Endothelial cell of umbilical vein (primary cell): ENCODE results near the gene ELOVL5. TPM values are rescaled to one million over a fixed set of nuclear protein-coding genes. Genes with fewer than 3 reads are reported as not detected.

ENCODE experiments used
- BruUV-seq: library from RNA; stranded (reverse); fragments of 400-500 nt; replicated peaks from 2 replicates; lab custom pipeline; 2021; lab: Mats Ljungman, UMichigan
- CTCF ChIA-PET: fragments of 300-600, 350-600 bp; sonication (Branson Sonifier 250); formaldehyde crosslinking; loops from one replicate; lab custom pipeline; 2021; ENCODE audit warnings: antibody characterized with exemption, inconsistent platforms; lab: Charles Lee
- POLR2A ChIA-PET: fragments of 300-600, 350-600 bp; sonication (Branson Sonifier 250); formaldehyde crosslinking; loops from one replicate; lab custom pipeline; 2021; ENCODE audit warnings: antibody characterized with exemption, inconsistent platforms; lab: Charles Lee
- DNase-seq: peaks from one replicate; pipeline ENCODE4 v3.0.0-alpha.2; 2011; ENCODE audit warnings: low read depth, low spot score
- FAIRE-seq: peaks from 2 replicates; lab custom pipeline; 2011; peaks lifted over from hg19 to GRCh38; lab: Jason Lieb, UNC
- H2AFZ ChIP-seq: 2 replicates; pipeline ENCODE4 v1.6.0; 2012; ENCODE audit warnings: low read depth, low read length, control low read depth, inconsistent platforms
- H3K27ac ChIP-seq: 2 replicates; pipeline ENCODE4 v1.5.1; 2011; ENCODE audit warnings: low read depth, mild to moderate bottlenecking, control low read depth, low read length, moderate library complexity; ENCODE audit not compliant: insufficient read depth
- H3K27me3 ChIP-seq, 2 experiments: 2 replicates each; pipeline versions ENCODE4 v1.6.0 to v1.6.1; 2011; ENCODE audit warnings: low read length in 2 of 2, mixed read lengths in 1 of 2; ENCODE audit not compliant: control insufficient read depth in 2 of 2, insufficient read depth in 2 of 2
- H3K36me3 ChIP-seq, 2 experiments: 2 replicates in 1 of 2; 3 replicates in 1 of 2; pipeline ENCODE4 v1.5.1; 2011; ENCODE audit warnings: low read length in 2 of 2, mild to moderate bottlenecking in 1 of 2, moderate library complexity in 1 of 2; ENCODE audit not compliant: control insufficient read depth in 2 of 2, insufficient read depth in 2 of 2; ENCODE audit errors: extremely low read depth in 1 of 2
- H3K4me1 ChIP-seq: 3 replicates; pipeline ENCODE4 v1.5.1; 2011; ENCODE audit warnings: mild to moderate bottlenecking, low read length; ENCODE audit not compliant: control insufficient read depth, insufficient read depth; ENCODE audit errors: extremely low read depth
- H3K4me2 ChIP-seq: 2 replicates; pipeline ENCODE4 v1.6.1; 2011; ENCODE audit warnings: low read length, control low read depth, mixed read lengths; ENCODE audit not compliant: insufficient read depth
- H3K4me3 ChIP-seq, 3 experiments: fragments of 200-600 bp in 1 of 3; sonication (generic), shearing (Covaris generic) in 1 of 3; replicated peaks in 1 of 3; 2 replicates each; pipeline ENCODE4 v1.5.1; 2011 to 2016; ENCODE audit warnings: control low read depth in 3 of 3, low read length in 3 of 3, mild to moderate bottlenecking in 2 of 3, inconsistent platforms in 1 of 3, low read depth in 1 of 3, moderate library complexity in 1 of 3; ENCODE audit not compliant: insufficient read depth in 1 of 3
- H3K79me2 ChIP-seq: 2 replicates; pipeline ENCODE4 v1.6.0; 2012; ENCODE audit warnings: low read length, inconsistent platforms; ENCODE audit not compliant: control insufficient read depth, insufficient read depth
- H3K9ac ChIP-seq: replicated peaks from 2 replicates; pipeline ENCODE3; 2011; ENCODE audit warnings: low read length, control low read depth; ENCODE audit not compliant: insufficient read depth; ENCODE audit errors: extremely low read depth
- H3K9me1 ChIP-seq: replicated peaks from 3 replicates; pipeline ENCODE4 v1.6.0; 2011; ENCODE audit warnings: mild to moderate bottlenecking, low read length; ENCODE audit not compliant: control insufficient read depth, insufficient read depth; ENCODE audit errors: extremely low read depth
- H3K9me3 ChIP-seq: replicated peaks from 2 replicates; pipeline ENCODE4 v1.5.1; 2012; ENCODE audit warnings: low read length, inconsistent platforms; ENCODE audit not compliant: control insufficient read depth, insufficient read depth
- H4K20me1 ChIP-seq: replicated peaks from 2 replicates; pipeline ENCODE3; 2011; ENCODE audit warnings: mild to moderate bottlenecking, low read length; ENCODE audit not compliant: control insufficient read depth, insufficient read depth; ENCODE audit errors: extremely low read depth
- EZH2 ChIP-seq: IDR thresholded peaks from 2 replicates; pipeline ENCODE4 v1.6.1; 2012; ENCODE audit warnings: borderline replicate concordance, low read depth, mild to moderate bottlenecking, moderate library complexity, low read length, inconsistent platforms; ENCODE audit not compliant: severe bottlenecking
- FOS ChIP-seq: IDR thresholded peaks from 2 replicates; pipeline ENCODE4 v1.6.1; 2011; ENCODE audit warnings: mild to moderate bottlenecking, low read length, moderate library complexity, borderline replicate concordance; ENCODE audit not compliant: insufficient read depth
- GATA2 ChIP-seq: IDR thresholded peaks from 2 replicates; pipeline ENCODE4 v1.7.0; 2011; ENCODE audit warnings: low read depth, mild to moderate bottlenecking, moderate library complexity, mixed read lengths, low read length; ENCODE audit not compliant: insufficient read length, insufficient read depth
- JUN ChIP-seq: IDR thresholded peaks from 2 replicates; pipeline ENCODE4 v1.6.1; 2011; ENCODE audit warnings: borderline replicate concordance, low read depth; ENCODE audit not compliant: insufficient read length, insufficient read depth
- MYC ChIP-seq: IDR thresholded peaks from one replicate; pipeline ENCODE4 v1.6.1; 2011; ENCODE audit warnings: mild to moderate bottlenecking, low read depth, low read length
- POLR2A ChIP-seq: IDR thresholded peaks from 2 replicates; pipeline ENCODE4 v1.6.1; 2012; ENCODE audit warnings: low read depth, mild to moderate bottlenecking, control low read depth, low read length
- POLR2AphosphoS5 ChIP-seq: IDR thresholded peaks from 2 replicates; pipeline ENCODE4 v1.6.1; 2012; ENCODE audit warnings: low read depth, mild to moderate bottlenecking, control low read depth, low read length, moderate library complexity; ENCODE audit not compliant: insufficient read depth
- dilution Hi-C: fragments of 300-500 bp; cut with MboI; formaldehyde crosslinking; loops from one replicate; pipeline ENCODE4 v1.15.0; 2019; ENCODE audit warnings: low sequenced_read_pairs; ENCODE audit not compliant: extremely low pct_ligation_motif_present
- intact Hi-C: fragments of 100-400 bp; cut with micrococcal nuclease; formaldehyde crosslinking; loops from one replicate; pipeline ENCODE4 v1.10.0; 2022
- polyA plus RNA-seq, 4 experiments: library from polyadenylated mRNA; depleted of rRNA in 3 of 4; stranded (reverse) in 3 of 4; unstranded in 1 of 4; fragments of >200 nt; gene quantifications; 2 replicates each; pipeline versions ENCODE4 v1.2.1 to v1.2.3, GENCODE V29; 2011 to 2012; ENCODE audit warnings: missing spikeins in 1 of 4
- total RNA-seq: library from RNA; stranded (reverse); gene quantifications from 2 replicates; pipeline ENCODE4 v1.2.3, GENCODE V29; 2021
- TF ChIP-seq, protein P1 (sequence below), 2 donors: IDR thresholded peaks; 1 replicate in 1 of 2; 2 replicates in 1 of 2; pipeline ENCODE4 v1.5.1; 2011; ENCODE audit warnings: low read length in 2 of 2, mild to moderate bottlenecking in 2 of 2, moderate library complexity in 2 of 2, control low read depth in 1 of 2, inconsistent platforms in 1 of 2, low read depth in 1 of 2; ENCODE audit not compliant: insufficient read depth in 1 of 2; ENCODE audit errors: extremely low read depth in 1 of 2
- TF ChIP-seq, protein P2 (sequence below): IDR thresholded peaks from 2 replicates; pipeline ENCODE4 v1.6.1; 2011; ENCODE audit not compliant: insufficient read depth, insufficient read length

Gene ELOVL5
- total and polyA plus RNA-seq, 2 donors (not counting 3 experiments of a cell fraction or from before 2014, with no cell fraction given): 85.9 to 140 TPM

DNA sequence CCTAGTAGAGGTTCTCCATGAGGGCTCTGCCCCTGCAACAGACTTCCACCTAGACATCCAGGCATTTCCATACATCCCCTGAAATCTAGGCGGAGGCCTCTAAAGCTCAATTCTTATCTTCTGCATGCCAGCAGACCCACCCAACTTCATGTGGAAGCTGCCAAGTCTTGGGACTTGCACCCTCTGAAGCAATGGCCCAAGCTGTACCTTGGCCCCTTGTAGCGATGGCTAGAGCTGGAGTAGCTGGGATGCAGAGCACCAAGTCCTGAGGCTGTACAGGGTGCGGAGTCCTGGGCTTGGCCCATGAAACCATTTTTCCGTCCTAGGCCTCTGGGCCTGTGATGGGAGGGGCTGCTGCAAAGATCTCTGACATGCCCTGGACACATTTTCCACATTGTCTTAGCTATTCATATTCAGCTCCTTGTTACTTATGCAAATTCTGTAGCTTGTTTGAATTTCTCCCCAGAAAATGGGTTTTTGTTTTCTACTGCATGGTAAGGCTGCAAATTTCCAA, 17.4 kb upstream of the ELOVL5 start:
- Histone ChIP-seq H3K9me1 (no peaks in the 10 kb centered on the region), H3K9ac (no peak overlapping the region), H3K79me2 (no peaks in the 10 kb centered on the region), H3K4me2 (no peak overlapping the region), H3K9me3 (no peaks in the 10 kb centered on the region), H2AFZ (no peak overlapping the region), H3K4me1 (peaks cover 9% of the 10 kb centered on the region), H3K36me3 (no peaks in the 10 kb centered on the region), H3K27ac (no peak overlapping the region), H3K27me3 (peaks cover 0 to 2% of the 10 kb centered on the region in 2 experiments), H3K4me3 (no peak overlapping the region), H4K20me1 (no peaks in the 10 kb centered on the region)
- dilution Hi-C loops (no loop called here), intact Hi-C loops (no loop called here)
- CTCF ChIA-PET: interaction anchor here (0.7 kb wide), 1 partner anchor 25 kb away, joined by 3 read pairs; no protein-coding TSS in a partner anchor
- DNase-seq: no peak
- TF ChIP-seq EZH2: no peak
- TF ChIP-seq JUN: no peak
- TF ChIP-seq, protein P1, sequence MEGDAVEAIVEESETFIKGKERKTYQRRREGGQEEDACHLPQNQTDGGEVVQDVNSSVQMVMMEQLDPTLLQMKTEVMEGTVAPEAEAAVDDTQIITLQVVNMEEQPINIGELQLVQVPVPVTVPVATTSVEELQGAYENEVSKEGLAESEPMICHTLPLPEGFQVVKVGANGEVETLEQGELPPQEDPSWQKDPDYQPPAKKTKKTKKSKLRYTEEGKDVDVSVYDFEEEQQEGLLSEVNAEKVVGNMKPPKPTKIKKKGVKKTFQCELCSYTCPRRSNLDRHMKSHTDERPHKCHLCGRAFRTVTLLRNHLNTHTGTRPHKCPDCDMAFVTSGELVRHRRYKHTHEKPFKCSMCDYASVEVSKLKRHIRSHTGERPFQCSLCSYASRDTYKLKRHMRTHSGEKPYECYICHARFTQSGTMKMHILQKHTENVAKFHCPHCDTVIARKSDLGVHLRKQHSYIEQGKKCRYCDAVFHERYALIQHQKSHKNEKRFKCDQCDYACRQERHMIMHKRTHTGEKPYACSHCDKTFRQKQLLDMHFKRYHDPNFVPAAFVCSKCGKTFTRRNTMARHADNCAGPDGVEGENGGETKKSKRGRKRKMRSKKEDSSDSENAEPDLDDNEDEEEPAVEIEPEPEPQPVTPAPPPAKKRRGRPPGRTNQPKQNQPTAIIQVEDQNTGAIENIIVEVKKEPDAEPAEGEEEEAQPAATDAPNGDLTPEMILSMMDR (IDR thresholded peaks at IDR 0.05; ENCODE audit: extremely low read depth in 1 of 2, insufficient read depth in 1 of 2, low read depth in 1 of 2, low read length in 2 of 2): no peak
- TF ChIP-seq POLR2AphosphoS5: no peak
- TF ChIP-seq, protein P2, sequence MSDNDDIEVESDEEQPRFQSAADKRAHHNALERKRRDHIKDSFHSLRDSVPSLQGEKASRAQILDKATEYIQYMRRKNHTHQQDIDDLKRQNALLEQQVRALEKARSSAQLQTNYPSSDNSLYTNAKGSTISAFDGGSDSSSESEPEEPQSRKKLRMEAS: no peak
- no peak for TF ChIP-seq FOS
- TF ChIP-seq POLR2A: no peak
- no peak for TF ChIP-seq MYC
- no peak for TF ChIP-seq GATA2
- POLR2A ChIA-PET: no interaction called here
- BruUV-seq: no TSS peak
- no peak for FAIRE-seq
